C1 segment of cervical spinal cord (tissue), 14 donors: ENCODE results near the gene ARHGAP28.

Source experiments
- DNase-seq, 14 donors: peaks; one replicate each; lab custom pipeline; 2025; lab: John Stamatoyannopoulos, UW

Gene ARHGAP28

GRCh38 chr18:6960656-6961055 is 231.1 kb downstream of the ARHGAP28 start:
- DNase-seq = no peak

GRCh38 chr18:6961331-6961730 is 231.8 kb downstream of the ARHGAP28 start:
- no peak for DNase-seq

DNA sequence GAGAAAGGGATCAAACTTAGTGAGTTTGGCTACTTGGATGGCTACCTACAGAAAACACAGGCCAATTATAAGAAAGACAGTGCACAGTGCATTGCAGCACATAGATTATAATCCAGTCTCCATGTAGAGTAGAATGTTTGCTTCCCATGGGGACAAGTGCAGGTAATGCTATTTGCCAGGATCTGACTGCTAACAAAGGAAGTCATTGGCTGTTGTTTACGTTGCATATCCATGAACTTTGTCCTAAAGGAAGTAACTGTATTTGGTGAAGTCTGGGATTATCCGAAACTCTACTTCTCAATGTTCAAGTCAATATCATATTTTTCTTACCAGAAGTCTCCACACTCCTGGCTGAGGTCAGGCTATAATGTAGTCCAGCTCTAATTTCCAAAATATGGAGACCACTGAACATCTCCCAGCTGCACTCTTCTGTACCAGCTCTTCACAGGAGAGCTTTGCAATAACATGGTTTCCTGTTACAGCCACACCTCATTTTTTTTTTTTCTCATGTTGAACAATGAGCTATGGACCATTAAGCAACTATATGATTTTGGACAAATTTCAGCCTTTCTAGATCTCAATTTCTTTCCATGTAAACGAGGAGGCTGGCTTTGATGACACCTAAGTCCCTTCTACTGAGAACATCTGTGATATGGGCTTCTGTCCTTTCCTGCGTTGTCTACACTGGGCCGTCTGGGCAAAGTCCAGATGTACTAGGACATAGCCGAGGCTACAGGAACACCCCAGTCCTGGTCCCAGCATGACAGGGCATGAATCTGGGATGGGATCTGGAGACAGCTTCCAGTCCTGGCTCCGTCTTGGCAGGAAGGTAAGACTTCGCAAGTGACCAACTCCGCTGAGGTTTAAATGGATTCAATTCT is 233.3 kb downstream of the ARHGAP28 start:
- no peak for DNase-seq

DNA sequence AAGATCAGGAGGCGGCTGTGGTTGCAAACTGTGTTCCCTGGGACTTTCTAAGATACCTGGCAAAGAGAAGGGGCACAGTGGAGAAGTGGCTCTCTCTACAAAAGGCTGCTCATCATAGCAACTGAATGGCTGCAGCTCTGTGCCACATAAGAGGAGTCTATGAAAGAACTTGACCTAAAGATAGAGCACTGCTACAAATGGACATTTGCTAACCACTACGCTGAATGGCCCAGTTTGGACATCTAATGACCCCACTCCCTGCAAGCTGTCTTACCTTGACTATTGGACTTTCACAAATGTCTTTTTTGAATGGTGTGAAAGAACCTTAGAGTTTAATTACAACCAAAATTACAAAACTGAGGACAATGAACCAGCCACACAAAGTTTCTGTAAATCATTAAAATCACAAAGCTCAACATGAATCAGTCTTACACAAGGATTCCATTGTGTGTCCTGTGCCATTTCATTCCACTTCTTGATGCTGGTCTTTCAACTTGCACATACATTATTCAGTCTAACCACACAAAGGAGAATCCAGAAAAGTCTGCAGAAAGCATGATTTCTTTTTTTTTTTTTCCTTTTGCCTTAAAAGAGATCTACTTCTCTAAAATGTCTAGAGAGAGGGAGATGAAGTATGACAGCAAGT is 234.1 kb downstream of the ARHGAP28 start:
- no peak for DNase-seq
